ENCODE data around the gene SUSD6.

Gene SUSD6

GRCh38 chr14:69663300-69663643, 51.9 kb downstream of the SUSD6 start:
- Histone ChIP-seq H3K27me3 (ENCODE audit: low read depth, low read length) (no peaks in the 10 kb centered on the region), H3K27ac (ENCODE audit: low read length) (no peak overlapping the region), H3K36me3 (replicated peaks; ENCODE audit: low read depth, low read length) (peaks cover 18% of the 10 kb centered on the region), H3K4me1 (ENCODE audit: low read length) (peaks cover 22% of the 10 kb centered on the region), H3K9me3 (ENCODE audit: insufficient read depth, low read length) (no peaks in the 10 kb centered on the region), H3K9ac (ENCODE audit: low read length) (no peak overlapping the region), H4K20me1 (ENCODE audit: insufficient read depth, low read length) (peaks cover 7% of the 10 kb centered on the region), H3K4me2 (ENCODE audit: low read length) (no peak overlapping the region), H3K79me2 (ENCODE audit: low read length) (peaks cover 37% of the 10 kb centered on the region), H3K4me3 (ENCODE audit: low read length) (no peak overlapping the region), H2AFZ (ENCODE audit: low read depth, low read length) (no peak overlapping the region)
- no peak for TF ChIP-seq CTCF (IDR thresholded peaks at IDR 0.05; ENCODE audit: low read depth, low read length)
- TF ChIP-seq EZH2phosphoT487 (IDR thresholded peaks at IDR 0.05; ENCODE audit: low read depth) = no peak

- Histone ChIP-seq H4K20me1 (ENCODE audit: insufficient read depth, low read length) (peaks cover 7% of the 10 kb centered on the region), H3K79me2 (ENCODE audit: low read length) (peaks cover 43% of the 10 kb centered on the region), H3K27me3 (ENCODE audit: low read depth, low read length) (no peaks in the 10 kb centered on the region), H3K4me2 (ENCODE audit: low read length) (no peak overlapping the region), H3K4me3 (ENCODE audit: low read length) (no peak overlapping the region), H3K4me1 (ENCODE audit: low read length) (peaks cover 29% of the 10 kb centered on the region), H3K9ac (ENCODE audit: low read length) (no peak overlapping the region), H3K27ac (ENCODE audit: low read length) (no peak overlapping the region), H3K36me3 (replicated peaks; ENCODE audit: low read depth, low read length) (peaks cover 16% of the 10 kb centered on the region), H3K9me3 (ENCODE audit: insufficient read depth, low read length) (no peaks in the 10 kb centered on the region), H2AFZ (ENCODE audit: low read depth, low read length) (no peak overlapping the region)
- TF ChIP-seq CTCF (IDR thresholded peaks at IDR 0.05; ENCODE audit: low read depth, low read length) = no peak
Observed at GRCh38 chr14:69664265-69664664, 52.9 kb downstream of the SUSD6 start.

- Histone ChIP-seq H3K4me2 (ENCODE audit: low read length) (no peak overlapping the region), H3K27ac (ENCODE audit: low read length) (no peak overlapping the region), H3K9me3 (ENCODE audit: insufficient read depth, low read length) (no peaks in the 10 kb centered on the region), H2AFZ (ENCODE audit: low read depth, low read length) (no peak overlapping the region), H3K79me2 (ENCODE audit: low read length) (peaks cover 51% of the 10 kb centered on the region), H3K9ac (ENCODE audit: low read length) (no peak overlapping the region), H3K36me3 (replicated peaks; ENCODE audit: low read depth, low read length) (peaks cover 11% of the 10 kb centered on the region), H3K4me1 (ENCODE audit: low read length) (peaks cover 32% of the 10 kb centered on the region), H4K20me1 (ENCODE audit: insufficient read depth, low read length) (peaks cover 7% of the 10 kb centered on the region), H3K27me3 (ENCODE audit: low read depth, low read length) (no peaks in the 10 kb centered on the region), H3K4me3 (ENCODE audit: low read length) (no peak overlapping the region)
- TF ChIP-seq EZH2phosphoT487 (IDR thresholded peaks at IDR 0.05; ENCODE audit: low read depth) (no peak), CTCF (IDR thresholded peaks at IDR 0.05; ENCODE audit: low read depth, low read length) (no peak)
Observed at GRCh38 chr14:69664865-69665526, 53.6 kb downstream of the SUSD6 start.

- Histone ChIP-seq H3K27me3 (ENCODE audit: low read depth, low read length) (no peaks in the 10 kb centered on the region), H3K4me3 (ENCODE audit: low read length) (no peak overlapping the region), H3K36me3 (replicated peaks; ENCODE audit: low read depth, low read length) (peaks cover 9% of the 10 kb centered on the region), H3K27ac (ENCODE audit: low read length) (no peak overlapping the region), H3K9ac (ENCODE audit: low read length) (no peak overlapping the region), H3K79me2 (ENCODE audit: low read length) (peaks cover 56% of the 10 kb centered on the region), H3K4me2 (ENCODE audit: low read length) (no peak overlapping the region), H2AFZ (ENCODE audit: low read depth, low read length) (no peak overlapping the region), H4K20me1 (ENCODE audit: insufficient read depth, low read length) (peaks cover 7% of the 10 kb centered on the region), H3K9me3 (ENCODE audit: insufficient read depth, low read length) (no peaks in the 10 kb centered on the region), H3K4me1 (ENCODE audit: low read length) (peaks cover 33% of the 10 kb centered on the region)
- TF ChIP-seq EZH2phosphoT487 (IDR thresholded peaks at IDR 0.05; ENCODE audit: low read depth) (no peak), CTCF (IDR thresholded peaks at IDR 0.05; ENCODE audit: low read depth, low read length) (no peak)
Observed at GRCh38 chr14:69665631-69666030, 54.2 kb downstream of the SUSD6 start.

Measured in OCI-LY3 (cell line).